Epithelial cell of esophagus (primary cell): ENCODE results near the gene GPR4.
A peak's percentile ranks its signal among the peaks of the same experiment; 100 is the strongest.
"Not testable (repeated sequence)": the region's sequence is repeated elsewhere in the genome, so short reads cannot be mapped to it uniquely, and the experiment has no call there.

Experiments
- DNase-seq: peaks from one replicate; pipeline ENCODE4 v3.0.0; 2010; ENCODE audit warnings: low read depth
- H3K4me3 ChIP-seq: 2 replicates; pipeline ENCODE4 v1.5.1; 2011; ENCODE audit warnings: mild to moderate bottlenecking, low read length, control low read depth
- CTCF ChIP-seq: IDR thresholded peaks from 2 replicates; pipeline ENCODE4 v1.5.1; 2011; ENCODE audit warnings: low read depth, mild to moderate bottlenecking, low read length, control low read depth, inconsistent platforms; ENCODE audit not compliant: insufficient read depth; ENCODE audit errors: missing control alignments

GPR4 gene

GRCh38 chr19:45621389-45621788 is 19.4 kb upstream of the GPR4 start:
- DNase-seq = no peak
- TF ChIP-seq CTCF = no peak
- H3K4me3 ChIP-seq = no peak overlapping the region

- TF ChIP-seq CTCF = no peak
- H3K4me3 ChIP-seq = no peak overlapping the region
- no peak for DNase-seq
Measured at GRCh38 chr19:45616704-45617017, 14.6 kb upstream of the GPR4 start.

GRCh38 chr19:45615795-45616703 is 14.0 kb upstream of the GPR4 start:
- H3K4me3 ChIP-seq = no peak overlapping the region
- no peak for TF ChIP-seq CTCF
- peak; percentile 97 for DNase-seq

- not testable (repeated sequence) for DNase-seq, H3K4me3 ChIP-seq
Measured at GRCh38 chr19:45615056-45615455, 13.0 kb upstream of the GPR4 start.

- peak; percentile 96 for DNase-seq
- no peak for TF ChIP-seq CTCF
- H3K4me3 ChIP-seq = no peak overlapping the region
Measured at GRCh38 chr19:45613926-45614725, 12.1 kb upstream of the GPR4 start.

- DNase-seq = no peak
- no peak for TF ChIP-seq CTCF
- no peak overlapping the region for H3K4me3 ChIP-seq
Measured at GRCh38 chr19:45608948-45609347, 6.9 kb upstream of the GPR4 start.

- peak; percentile 92 for TF ChIP-seq CTCF
- H3K4me3 ChIP-seq = no peak overlapping the region
- DNase-seq = peak; percentile 61
Measured at GRCh38 chr19:45607071-45608029, 5.3 kb upstream of the GPR4 start.
